Spleen (tissue), 7 donors: ENCODE data around the gene PPIC.

Experiments
- CTCF ChIP-seq, 11 experiments: fragments of 200-600 bp in 7 of 11; fragments of 450-650 bp in 4 of 11; sonication (generic) in 4 of 11; IDR thresholded peaks in 8 of 11; conservative IDR thresholded peaks in 3 of 11; 1 replicate in 7 of 11; 2 replicates in 4 of 11; pipeline versions ENCODE4 v1.4.0 to v1.8.0; 2016 to 2021; ENCODE audit warnings: antibody characterized with exemption in 11 of 11, inconsistent platforms in 4 of 11, mild to moderate bottlenecking in 1 of 11
- POLR2A ChIP-seq, 3 donors: fragments of 450-650 bp; IDR thresholded peaks; one replicate each; pipeline ENCODE4 v1.5.1; 2017; ENCODE audit warnings: antibody characterized with exemption in 3 of 3, mild to moderate bottlenecking in 1 of 3
- POLR2AphosphoS5 ChIP-seq, 3 donors: sonication (generic); formaldehyde crosslinking; IDR thresholded peaks; one replicate each; pipeline ENCODE4 v1.5.1; 2017; ENCODE audit warnings: antibody characterized with exemption in 3 of 3
- donor health status: DM: no; HTN: no; CAD: no; lungs with moderate emphysema.
- donor health status: DM: no; HTN: no; CAD: no.
- donor health status: DM: no; HTN: no; CAD: no.

GRCh38 chr5:123085638-123086286, 49.2 kb upstream of the PPIC start:
- TF ChIP-seq CTCF (IDR thresholded peaks at IDR 0.05 in 8 of 11, conservative IDR thresholded peaks at IDR 0.05 in 3 of 11) (no peak), POLR2AphosphoS5 (IDR thresholded peaks at IDR 0.05) (no peak), POLR2A (IDR thresholded peaks at IDR 0.05) (no peak)
